ENCODE measurements around the gene SLIT1.
"Not testable (repeated sequence)": the region's sequence is repeated elsewhere in the genome, so short reads cannot be mapped to it uniquely, and the experiment has no call there.

The SLIT1 gene

GRCh38 chr10:97038688-97039087 lies 147.1 kb downstream of the SLIT1 start:
- no peak for DNase-seq

- peak; percentile 93 for DNase-seq
Measured at GRCh38 chr10:97037365-97038361, 148.1 kb downstream of the SLIT1 start.

GRCh38 chr10:97034958-97035769 lies 150.6 kb downstream of the SLIT1 start:
- DNase-seq, result no peak

DNA sequence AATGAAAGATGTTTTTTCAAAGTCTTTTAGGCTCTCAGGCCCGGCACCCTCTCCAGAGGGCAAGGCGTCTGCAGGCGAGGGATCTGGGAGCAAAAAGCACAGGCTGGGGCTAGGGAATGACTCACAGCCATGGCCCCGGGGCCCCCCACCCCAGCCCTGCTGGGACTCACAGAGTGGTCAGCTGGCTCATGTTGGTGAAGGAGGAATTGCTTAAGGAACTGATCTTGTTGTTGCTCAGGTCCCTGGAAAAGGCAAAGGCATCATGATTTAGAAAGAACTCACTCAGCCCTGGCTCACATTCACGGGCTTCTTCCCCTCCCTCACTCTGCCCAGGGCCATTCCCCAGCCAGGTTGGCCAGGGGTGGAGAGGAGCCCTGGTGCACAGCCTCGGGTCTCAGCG lies 151.5 kb downstream of the SLIT1 start:
- peak; percentile 75 for DNase-seq

DNA sequence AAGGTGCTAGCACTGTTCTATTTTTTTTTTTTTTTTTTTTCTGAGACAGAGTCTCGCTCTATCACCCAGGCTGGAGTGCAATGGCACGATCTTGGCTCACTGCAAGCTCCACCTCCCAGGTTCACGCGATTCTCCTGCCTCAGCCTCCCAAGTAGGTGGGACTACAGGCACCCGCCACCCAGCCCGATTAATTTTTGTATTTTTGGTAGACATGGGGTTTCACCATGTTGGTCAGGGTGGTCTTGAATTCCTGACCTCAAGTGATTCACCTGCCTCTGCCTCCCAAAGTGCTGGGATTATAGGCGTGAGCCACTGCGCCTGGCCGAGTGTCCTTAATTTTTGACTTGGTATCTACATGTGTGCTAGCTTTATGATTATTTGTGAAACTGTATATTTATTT lies 151.9 kb downstream of the SLIT1 start:
- not testable (repeated sequence) for DNase-seq

GRCh38 chr10:97032624-97033023 lies 153.1 kb downstream of the SLIT1 start:
- DNase-seq, result no peak

- DNase-seq, result peak; percentile 44
Measured at GRCh38 chr10:97031459-97031858, 154.3 kb downstream of the SLIT1 start.

DNA sequence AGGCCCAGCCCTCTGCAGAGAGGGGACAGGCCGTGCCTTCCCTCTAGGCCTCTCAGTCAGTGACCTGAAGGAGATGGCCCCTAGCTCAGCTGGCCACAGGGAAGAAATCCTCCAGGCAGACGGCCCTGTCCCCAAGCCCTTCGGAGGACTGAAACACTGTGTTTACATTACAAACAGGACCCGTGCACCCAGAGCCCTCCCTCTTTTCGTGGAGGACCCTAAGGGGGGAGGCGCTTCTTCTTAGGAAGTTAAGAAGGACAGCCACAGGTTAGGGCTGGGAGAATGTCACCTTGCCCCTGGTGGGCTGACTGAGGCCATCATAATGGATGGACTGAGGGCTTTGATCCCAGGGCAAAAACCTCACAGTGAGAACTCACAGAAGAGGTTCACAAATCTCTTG lies 154.9 kb downstream of the SLIT1 start:
- no peak for DNase-seq

- no peak for DNase-seq
Measured at GRCh38 chr10:97029271-97029670, 156.5 kb downstream of the SLIT1 start.

GRCh38 chr10:97028832-97029178 lies 157.0 kb downstream of the SLIT1 start:
- DNase-seq, result no peak

GRCh38 chr10:97028126-97028831 lies 157.5 kb downstream of the SLIT1 start:
- DNase-seq, result no peak

GRCh38 chr10:97025613-97026242 lies 160.0 kb downstream of the SLIT1 start:
- peak; percentile 71 for DNase-seq

DNA sequence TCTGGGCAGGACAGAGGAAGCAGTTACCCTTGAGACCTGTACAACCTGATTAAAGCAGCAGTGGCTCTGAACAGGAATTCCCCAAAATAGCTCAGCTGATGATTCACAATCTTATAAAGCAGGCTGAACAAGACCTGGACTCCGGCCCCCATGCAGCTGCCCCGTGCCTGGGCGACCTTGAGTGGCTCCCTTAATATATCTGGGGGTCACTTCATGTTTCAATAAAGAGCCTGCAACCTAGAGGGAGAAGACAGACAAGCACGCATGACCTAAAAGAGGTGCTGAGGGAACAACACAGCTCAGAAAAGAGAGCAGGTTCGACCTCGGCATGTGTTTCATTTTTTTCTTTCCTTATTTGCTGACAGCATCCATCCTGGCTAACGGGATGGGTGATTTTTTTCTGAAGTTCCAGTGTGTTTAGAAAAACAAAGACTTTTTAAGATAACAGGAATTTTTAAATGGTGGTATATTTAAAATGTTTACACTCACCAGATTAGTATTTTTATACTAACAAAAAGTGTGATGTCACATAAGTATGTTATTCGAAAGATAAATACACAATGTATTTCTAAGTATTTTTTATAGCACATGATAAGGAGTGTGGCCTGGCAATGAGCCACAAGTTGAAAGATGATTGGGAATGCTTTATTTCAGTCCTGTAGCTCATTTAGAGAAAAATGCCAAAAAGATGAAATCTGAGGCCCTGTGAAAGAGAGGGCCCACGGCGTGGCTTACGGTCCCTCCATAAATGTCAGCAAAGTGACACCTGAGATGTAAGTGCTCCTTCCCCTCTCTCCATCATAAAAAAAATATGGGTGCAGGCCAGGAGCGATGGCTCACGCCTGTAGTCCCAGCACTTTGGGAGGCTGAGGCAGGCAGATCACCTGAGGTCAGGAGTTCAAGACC lies 161.3 kb downstream of the SLIT1 start:
- DNase-seq, result no peak

GRCh38 chr10:97023401-97024167 lies 162.2 kb downstream of the SLIT1 start:
- DNase-seq, result no peak

GRCh38 chr10:97022616-97023015 lies 163.1 kb downstream of the SLIT1 start:
- DNase-seq, result no peak

DNA sequence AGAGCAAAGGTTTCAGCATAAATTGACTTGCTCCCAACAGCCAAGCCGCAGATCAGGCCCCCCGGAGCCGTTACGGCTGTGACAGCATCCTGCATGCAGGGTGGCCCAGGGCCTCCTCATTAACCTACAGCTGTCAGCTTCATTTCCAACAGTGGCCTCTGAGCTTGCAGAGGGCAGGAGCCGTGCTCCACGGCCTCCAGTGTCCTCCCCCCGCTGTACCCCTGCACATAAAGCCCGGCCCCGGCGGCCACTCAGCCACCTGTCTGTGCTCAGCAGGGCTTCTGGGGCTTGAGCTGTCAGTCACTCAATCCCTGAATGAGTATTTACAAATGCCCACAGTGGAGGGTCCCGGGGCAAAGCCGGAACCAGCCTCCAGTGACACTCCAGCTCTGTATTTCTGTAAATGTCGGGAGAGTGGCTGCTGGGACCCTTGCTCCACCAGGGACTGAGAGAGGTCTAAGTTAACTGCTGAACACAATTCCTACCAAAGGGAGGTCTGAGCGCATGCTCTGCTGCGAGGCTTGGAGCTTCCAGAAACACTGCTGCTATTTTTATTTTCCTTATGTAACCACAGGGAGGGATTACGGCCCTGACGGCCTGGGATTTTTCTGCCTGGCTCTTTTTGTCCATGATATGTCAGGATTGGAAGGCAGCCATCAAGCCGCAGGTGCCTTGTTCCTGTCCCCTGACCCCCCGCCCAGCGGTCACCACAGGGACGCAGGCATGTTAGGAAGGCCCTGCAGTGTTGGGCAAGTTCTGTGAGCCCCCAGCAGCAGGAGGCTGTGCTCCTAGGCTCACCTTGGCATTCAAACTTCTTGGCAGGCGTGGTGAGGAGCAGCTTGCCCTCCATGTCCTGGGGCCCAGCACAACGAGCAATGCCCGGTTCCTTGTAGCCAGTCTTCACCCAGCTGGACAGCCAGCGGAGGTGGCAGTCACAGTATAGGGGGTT lies 165.0 kb downstream of the SLIT1 start:
- no peak for DNase-seq

GRCh38 chr10:97019213-97019844 lies 166.4 kb downstream of the SLIT1 start:
- no peak for DNase-seq

DNA sequence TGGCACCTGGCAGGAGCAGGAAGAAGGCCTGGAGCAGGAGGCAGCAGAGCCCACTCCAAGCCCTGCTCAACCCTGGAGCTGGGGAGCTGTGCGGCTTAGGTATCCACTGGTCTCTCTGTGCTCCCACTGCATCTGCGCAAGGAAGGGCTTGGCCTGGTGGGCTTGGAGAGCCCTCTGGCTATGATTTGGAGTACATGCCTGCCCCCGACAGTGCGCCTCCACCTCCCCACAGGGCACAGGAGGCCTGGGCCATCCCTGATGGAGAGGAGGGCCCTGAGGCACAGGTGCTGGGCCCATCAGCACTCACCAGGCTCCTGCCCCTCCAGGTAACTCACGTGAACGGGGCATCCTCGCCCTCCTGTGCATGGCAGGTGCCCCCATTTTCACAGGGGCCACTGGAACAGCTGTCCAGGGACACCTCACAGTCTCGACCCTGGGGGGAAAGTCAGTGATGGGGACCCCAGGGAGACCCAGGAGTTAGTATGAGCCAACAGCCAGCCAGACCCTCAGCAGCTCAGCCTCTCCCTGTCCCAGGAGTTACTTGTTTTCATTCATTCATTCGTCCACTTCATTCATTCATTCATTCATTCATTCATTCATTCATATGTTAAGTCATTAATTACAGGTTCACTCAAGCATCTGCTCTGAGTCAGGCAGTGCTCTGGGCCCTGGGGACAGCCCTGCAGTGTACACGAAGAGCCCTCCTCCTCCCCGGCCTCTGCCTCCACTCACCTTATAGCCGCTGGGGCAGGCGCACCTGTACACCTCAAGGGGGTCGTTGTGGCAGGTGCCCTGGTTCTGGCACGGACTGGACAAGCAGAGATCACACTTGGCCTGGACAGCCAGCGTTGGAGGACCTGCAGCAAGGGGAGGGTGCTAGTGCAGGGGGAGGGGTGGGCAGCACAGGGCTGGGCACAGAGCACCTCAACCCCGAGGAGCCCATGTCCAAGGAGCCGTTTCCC lies 167.2 kb downstream of the SLIT1 start:
- DNase-seq, result no peak
